NCI-H524 (cell line): Measurements from ENCODE around the gene BAK1.
"Not testable (repeated sequence)": the region's sequence is repeated elsewhere in the genome, so short reads cannot be mapped to it uniquely, and the experiment has no call there.

Source experiments
- DNase-seq, 2 experiments: peaks; one replicate each; lab custom pipeline; 2025; lab: John Stamatoyannopoulos, UW

Gene BAK1

DNA sequence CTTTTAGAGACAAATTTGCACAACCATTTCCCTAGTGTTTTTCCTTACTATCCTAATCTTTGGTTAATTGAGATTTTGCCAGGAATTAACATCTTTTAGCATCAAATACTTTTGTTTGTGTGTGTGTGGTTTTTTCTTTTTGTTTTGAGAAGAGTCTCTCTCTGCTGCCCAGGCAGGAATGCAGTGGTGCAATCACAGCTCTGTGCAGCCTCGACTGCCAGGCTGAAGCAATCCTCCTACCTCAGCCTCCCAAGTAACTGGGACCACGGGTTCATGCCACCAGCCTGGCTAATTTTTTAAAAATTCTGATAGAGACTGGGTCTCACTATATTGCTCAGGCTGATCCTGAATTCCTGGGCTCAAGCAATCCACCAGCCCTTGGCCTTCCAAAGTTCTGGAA lies 28.5 kb downstream of the BAK1 start:
- DNase-seq = no peak

DNA sequence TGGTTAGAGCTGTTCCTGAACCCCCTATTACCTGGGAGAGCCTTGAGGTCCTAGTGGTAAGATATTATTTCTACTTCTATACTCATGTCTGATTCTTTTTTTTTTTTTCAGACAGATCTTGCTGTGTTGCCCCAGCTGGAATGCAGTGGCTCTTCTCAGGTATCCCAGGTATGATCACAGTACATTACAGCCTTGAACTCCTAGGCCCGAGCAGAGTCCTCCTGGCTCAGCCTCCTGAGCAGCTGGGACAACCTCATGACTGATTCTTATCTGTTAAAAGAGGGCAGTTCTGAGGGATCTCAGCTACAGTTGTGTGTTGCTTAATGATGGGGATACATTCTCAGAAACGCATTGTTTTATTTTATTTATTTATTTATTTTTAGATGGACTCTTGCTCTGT lies 30.2 kb downstream of the BAK1 start:
- DNase-seq = no peak

DNA sequence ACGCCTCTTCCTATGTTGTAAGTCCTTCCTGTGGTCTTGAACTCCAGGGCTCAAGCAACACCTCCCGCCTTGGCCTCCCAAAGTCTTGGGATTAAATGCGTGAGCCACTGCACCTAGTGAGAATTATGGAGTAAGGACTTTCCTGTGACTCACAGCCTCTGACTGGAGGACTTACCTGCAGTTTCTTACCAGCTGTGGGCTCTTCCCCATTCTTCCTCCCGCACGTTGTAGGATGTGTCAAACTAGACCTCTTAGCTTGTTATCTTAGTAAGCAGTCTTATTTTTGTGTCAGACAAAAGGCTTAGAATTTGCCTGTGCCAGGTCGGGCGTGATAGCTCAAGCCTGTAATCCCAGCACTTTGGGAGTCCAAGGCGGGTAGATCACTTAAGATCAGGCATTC lies 30.9 kb downstream of the BAK1 start:
- no peak for DNase-seq

DNA sequence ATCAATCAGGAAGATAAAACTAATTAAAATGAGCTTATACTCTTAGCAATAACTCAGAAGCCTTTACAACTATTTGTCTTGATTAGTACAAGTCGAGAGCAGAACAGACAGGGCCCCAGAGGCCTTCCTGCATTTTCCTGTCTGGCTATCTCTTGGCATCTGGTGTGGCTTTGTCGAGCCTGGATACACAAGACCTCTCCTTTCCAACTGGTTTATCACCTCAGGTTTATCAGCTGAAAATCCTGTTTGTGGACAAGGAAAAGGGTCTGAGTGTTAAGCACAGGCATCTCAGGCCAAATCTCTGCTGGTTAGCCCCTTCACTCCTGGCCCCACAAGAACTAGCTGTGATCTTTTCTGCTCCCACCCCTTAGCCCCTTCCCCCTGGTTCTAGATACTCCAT lies 32.6 kb downstream of the BAK1 start:
- no peak for DNase-seq

DNA sequence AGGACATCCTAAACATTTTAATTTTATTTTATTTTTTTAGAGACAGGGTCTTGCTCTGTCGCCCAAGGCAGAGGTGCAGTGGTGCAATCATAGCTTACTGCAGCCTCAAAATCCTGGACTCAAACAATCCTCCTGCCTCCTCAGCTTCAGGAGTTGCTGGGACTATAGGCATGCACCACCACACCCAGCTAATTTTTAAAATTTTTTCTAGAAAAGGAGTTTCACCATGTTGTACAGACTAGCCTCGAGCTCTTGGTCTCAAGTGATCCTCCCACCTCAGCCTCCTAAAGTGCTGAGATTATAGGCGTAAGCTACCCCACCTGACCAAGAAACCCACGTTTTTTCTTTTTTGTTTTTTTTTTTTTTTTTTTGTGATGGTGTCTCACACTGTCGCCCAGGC lies 33.3 kb downstream of the BAK1 start:
- no peak for DNase-seq

DNA sequence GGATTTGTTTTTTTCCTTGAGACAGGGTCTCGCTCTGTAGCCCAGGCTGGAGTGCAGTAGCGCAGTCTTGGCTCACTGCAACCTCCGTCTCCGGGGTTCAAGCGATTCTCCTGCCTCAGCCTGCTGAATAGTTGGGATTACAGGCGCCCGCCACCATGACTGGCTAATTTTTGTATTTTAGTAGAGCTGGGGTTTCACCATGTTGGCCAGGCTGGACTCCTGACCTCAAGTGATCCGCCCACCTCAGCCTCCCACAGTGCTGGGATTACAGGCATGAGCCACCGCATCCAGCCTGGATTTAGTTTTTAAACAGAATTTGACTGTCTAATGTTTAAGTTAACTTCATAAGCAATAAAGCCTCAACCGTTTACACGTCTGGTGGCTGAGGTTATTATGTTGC lies 34.8 kb downstream of the BAK1 start:
- DNase-seq = not testable (repeated sequence)

- no peak for DNase-seq
Observed at GRCh38 chr6:33543116-33543515, 37.0 kb downstream of the BAK1 start.

- no peak for DNase-seq
Observed at GRCh38 chr6:33540768-33541167, 39.3 kb downstream of the BAK1 start.

GRCh38 chr6:33534702-33535101 lies 45.4 kb downstream of the BAK1 start:
- no peak for DNase-seq

- DNase-seq = not testable (repeated sequence)
Observed at GRCh38 chr6:33533163-33533869, 46.8 kb downstream of the BAK1 start.

DNA sequence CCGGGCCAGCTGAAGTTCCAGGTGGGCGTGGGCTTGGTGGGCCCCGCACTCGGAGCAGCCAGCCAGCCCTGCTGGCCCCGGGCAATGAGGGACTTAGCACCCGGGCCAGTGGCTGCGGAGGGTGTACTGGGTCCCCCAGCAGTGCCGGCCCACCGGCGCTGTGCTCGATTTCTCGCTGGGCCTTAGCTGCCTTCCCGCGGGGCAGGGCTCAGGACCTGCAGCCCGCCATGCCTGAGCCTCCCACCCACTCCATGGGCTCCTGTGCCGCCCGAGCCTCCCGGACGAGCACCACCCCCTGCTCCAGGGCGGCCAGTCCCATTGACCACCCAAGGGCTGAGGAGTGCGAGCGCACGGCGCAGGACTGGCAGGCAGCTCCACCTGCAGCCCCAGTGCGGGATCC lies 47.6 kb downstream of the BAK1 start:
- DNase-seq = not testable (repeated sequence)

DNA sequence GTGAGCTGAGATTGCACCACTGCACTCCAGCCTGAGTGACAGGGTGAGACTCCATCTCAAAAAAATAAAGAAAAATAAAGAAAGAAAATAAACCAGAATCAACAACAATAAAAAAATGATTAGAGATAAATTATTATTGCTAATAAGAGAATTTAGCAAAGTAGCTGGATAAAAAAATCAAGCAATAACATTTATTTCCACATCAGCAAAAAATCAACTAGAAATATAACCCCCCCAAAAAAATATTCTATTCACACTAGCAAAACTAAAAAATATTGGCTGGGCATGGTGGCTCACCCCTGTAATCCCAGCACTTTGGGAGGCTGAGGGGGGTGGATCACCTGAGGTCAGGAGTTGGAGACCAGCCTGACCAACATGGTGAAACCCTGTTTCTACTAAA lies 49.5 kb downstream of the BAK1 start:
- not testable (repeated sequence) for DNase-seq
